Adrenal gland (tissue), 12 donors: ENCODE measurements around the gene C16orf96. TPM values are rescaled to one million over a fixed set of nuclear protein-coding genes. Genes with fewer than 3 reads are reported as not detected.

Experiments used
- DNase-seq, 7 donors: peaks; one replicate each; pipeline ENCODE4 v3.0.0-alpha.2; 2019 to 2020
- H3K27ac ChIP-seq, 5 donors: fragments of 200-600 bp; sonication (generic) in 4 of 5; 1 replicate in 3 of 5; 2 replicates in 2 of 5; pipeline versions ENCODE4 v1.5.1 to v1.8.0; 2016 to 2020; ENCODE audit warnings: mild to moderate bottlenecking in 1 of 5
- H3K27me3 ChIP-seq: fragments of 200-600 bp; 2 replicates; pipeline ENCODE4 v1.8.0; 2021
- H3K36me3 ChIP-seq, 2 donors: fragments of 200-600 bp; replicated peaks in 1 of 2; 1 replicate in 1 of 2; 2 replicates in 1 of 2; pipeline versions ENCODE4 v1.5.1 to v1.8.0; 2018 to 2022
- H3K4me1 ChIP-seq, 2 donors: fragments of 200-600 bp; replicated peaks in 1 of 2; 1 replicate in 1 of 2; 2 replicates in 1 of 2; pipeline versions ENCODE4 v1.5.1 to v1.8.0; 2018 to 2021
- H3K4me3 ChIP-seq, 4 donors: fragments of 200-600 bp; sonication (generic) in 3 of 4; one replicate each; pipeline ENCODE4 v1.5.1; 2016 to 2018
- H3K9me3 ChIP-seq, 3 donors: fragments of 200-600 bp; sonication (generic) in 1 of 3; replicated peaks in 1 of 3; 1 replicate in 2 of 3; 2 replicates in 1 of 3; pipeline versions ENCODE4 v1.5.1 to v1.8.0; 2016 to 2021
- POLR2A ChIP-seq, 2 donors: fragments of 450-650 bp; IDR thresholded peaks; one replicate each; pipeline ENCODE4 v1.6.1; 2017; ENCODE audit warnings: antibody characterized with exemption in 2 of 2, mild to moderate bottlenecking in 2 of 2, moderate library complexity in 1 of 2
- WGBS, 4 donors: extraction: QIAGEN DNeasy Blood & Tissue Kit in 2 of 4; methylation state at CpG; one replicate each; pipeline versions ENCODE4 v1.1.5 to v1.1.7; 2013 to 2017; 5-methylcytosine and 5-hydroxymethylcytosine counted together
- intact Hi-C, 2 donors: fragments of 100-400 bp; cut with DNase I; formaldehyde crosslinking; loops; one replicate each; pipeline versions ENCODE4 v1.14.1 to v1.15.0; 2022 to 2023
- polyA plus RNA-seq, 3 donors: library from polyadenylated mRNA; stranded (reverse); fragments of 200-250 nt in 2 of 3; fragments of 350-450 nt in 1 of 3; fragmentation: Illumina TruSeq in 1 of 3; extraction: RNeasy Lipid Tissue Mini Kit (QIAGEN cat#74804) in 1 of 3; gene quantifications; one replicate each; pipeline ENCODE4 v1.2.3, GENCODE V29; 2013 to 2014
- total RNA-seq, 9 donors: library from RNA; depleted of rRNA in 4 of 9; stranded (reverse); fragments of >200 nt in 4 of 9; fragments of 120-200 nt in 1 of 9; fragmentation: NEBNext Ultra II Directional in 1 of 9; extraction: Animal tissue kit (Norgen Biotek cat#: 25700) in 1 of 9; gene quantifications; one replicate each; pipeline versions ENCODE4 v1.1.0 to v1.2.4, GENCODE V29; 2013 to 2023
- TF ChIP-seq, protein P1 (sequence below), 6 experiments: fragments of 450-650 bp in 4 of 6; fragments of 200-600 bp in 2 of 6; sonication (generic) in 1 of 6; IDR thresholded peaks; 1 replicate in 5 of 6; 2 replicates in 1 of 6; pipeline versions ENCODE4 v1.5.1 to v1.8.0; 2016 to 2021; ENCODE audit warnings: antibody characterized with exemption in 6 of 6, mild to moderate bottlenecking in 2 of 6, moderate library complexity in 1 of 6
- donor health status: healthy with polysubstance abuse.
- donor health status: Bipolar disorder and iron deficiency.
- donor health status: DM: yes; HTN: yes; CAD: no.
- donor health status: DM: no; HTN: no; CAD: no.
- donor health status: DM: no; HTN: no; CAD: no.
- donor health status: DM: yes; HTN: yes; CAD: no.

Gene C16orf96
- total and polyA plus RNA-seq, 12 donors: 0.07 to 0.61 (median 0.28) TPM; not detected in 1

- no peaks in the 10 kb centered on the region for H3K4me1 ChIP-seq
- intact Hi-C loops: no loop called here
- no peak overlapping the region for H3K4me3 ChIP-seq
- no peaks in the 10 kb centered on the region for H3K9me3 ChIP-seq
- no peaks in the 10 kb centered on the region for H3K27me3 ChIP-seq
- no peak overlapping the region for H3K27ac ChIP-seq
- H3K36me3 ChIP-seq: no peaks in the 10 kb centered on the region
- no peak for DNase-seq
- WGBS, 4 donors: 77 to 86% (median 83%) methylated on average over 8 of the region's 8 CpGs
- no peak for TF ChIP-seq POLR2A (IDR thresholded peaks at IDR 0.05)
These were observed 11.7 kb upstream of the C16orf96 start for GRCh38 chr16:4544473-4544872.

- Histone ChIP-seq H3K9me3 (no peaks in the 10 kb centered on the region), H3K4me1 (no peaks in the 10 kb centered on the region), H3K27ac (no peak overlapping the region), H3K4me3 (no peak overlapping the region), H3K36me3 (no peaks in the 10 kb centered on the region), H3K27me3 (no peaks in the 10 kb centered on the region)
- DNase-seq: no peak
- TF ChIP-seq POLR2A (IDR thresholded peaks at IDR 0.05): no peak
- TF ChIP-seq, protein P1, sequence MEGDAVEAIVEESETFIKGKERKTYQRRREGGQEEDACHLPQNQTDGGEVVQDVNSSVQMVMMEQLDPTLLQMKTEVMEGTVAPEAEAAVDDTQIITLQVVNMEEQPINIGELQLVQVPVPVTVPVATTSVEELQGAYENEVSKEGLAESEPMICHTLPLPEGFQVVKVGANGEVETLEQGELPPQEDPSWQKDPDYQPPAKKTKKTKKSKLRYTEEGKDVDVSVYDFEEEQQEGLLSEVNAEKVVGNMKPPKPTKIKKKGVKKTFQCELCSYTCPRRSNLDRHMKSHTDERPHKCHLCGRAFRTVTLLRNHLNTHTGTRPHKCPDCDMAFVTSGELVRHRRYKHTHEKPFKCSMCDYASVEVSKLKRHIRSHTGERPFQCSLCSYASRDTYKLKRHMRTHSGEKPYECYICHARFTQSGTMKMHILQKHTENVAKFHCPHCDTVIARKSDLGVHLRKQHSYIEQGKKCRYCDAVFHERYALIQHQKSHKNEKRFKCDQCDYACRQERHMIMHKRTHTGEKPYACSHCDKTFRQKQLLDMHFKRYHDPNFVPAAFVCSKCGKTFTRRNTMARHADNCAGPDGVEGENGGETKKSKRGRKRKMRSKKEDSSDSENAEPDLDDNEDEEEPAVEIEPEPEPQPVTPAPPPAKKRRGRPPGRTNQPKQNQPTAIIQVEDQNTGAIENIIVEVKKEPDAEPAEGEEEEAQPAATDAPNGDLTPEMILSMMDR (IDR thresholded peaks at IDR 0.05): no peak
- WGBS, 4 donors: 81 to 86% (median 81%) methylated on average over 12 to 13 of the region's 13 CpGs
- intact Hi-C loops: loop anchor here in 1 of 2 donors (5.0 kb wide), 1 partner anchor 41 kb away; no protein-coding TSS in a partner anchor
These were observed 8.0 kb upstream of the C16orf96 start for GRCh38 chr16:4548124-4548523.

- WGBS, 4 donors: 34 to 55% (median 43%) methylated on average over 4 of the region's 4 CpGs
- Histone ChIP-seq H3K9me3 (no peaks in the 10 kb centered on the region), H3K4me3 (no peak overlapping the region), H3K4me1 (no peaks in the 10 kb centered on the region), H3K27ac (no peak overlapping the region), H3K27me3 (no peaks in the 10 kb centered on the region), H3K36me3 (no peaks in the 10 kb centered on the region)
- TF ChIP-seq, protein P1 (IDR thresholded peaks at IDR 0.05): no peak
- no peak for TF ChIP-seq POLR2A (IDR thresholded peaks at IDR 0.05)
- no peak for DNase-seq
- intact Hi-C loops: no loop called here
These were observed 5.5 kb upstream of the C16orf96 start for GRCh38 chr16:4550591-4550990.

GRCh38 chr16:4552541-4552940 is 3.6 kb upstream of the C16orf96 start:
- no peak overlapping the region for H3K4me3 ChIP-seq
- H3K9me3 ChIP-seq: no peaks in the 10 kb centered on the region
- no peak for DNase-seq
- H3K4me1 ChIP-seq: no peaks in the 10 kb centered on the region
- intact Hi-C loops: loop anchor here in 1 of 2 donors (2.0 kb wide), 1 partner anchor 44 kb away; no protein-coding TSS in a partner anchor
- H3K36me3 ChIP-seq: no peaks in the 10 kb centered on the region
- no peak overlapping the region for H3K27ac ChIP-seq
- 56 to 70% (median 64%) methylated on average over 3 of the region's 3 CpGs for WGBS, 4 donors
- TF ChIP-seq POLR2A (IDR thresholded peaks at IDR 0.05): no peak
- TF ChIP-seq, protein P1 (IDR thresholded peaks at IDR 0.05): no peak
- H3K27me3 ChIP-seq: no peaks in the 10 kb centered on the region

- H3K36me3 ChIP-seq: no peaks in the 10 kb centered on the region
- H3K4me1 ChIP-seq: no peaks in the 10 kb centered on the region
- H3K9me3 ChIP-seq: no peaks in the 10 kb centered on the region
- no peak overlapping the region for H3K4me3 ChIP-seq
- H3K27me3 ChIP-seq: no peaks in the 10 kb centered on the region
- intact Hi-C loops: no loop called here
- no peak for DNase-seq
- TF ChIP-seq, protein P1 (IDR thresholded peaks at IDR 0.05): no peak
- no peak for TF ChIP-seq POLR2A (IDR thresholded peaks at IDR 0.05)
- WGBS, 4 donors: 86 to 91% (median 90%) methylated on average over 11 to 14 of the region's 14 CpGs
- no peak overlapping the region for H3K27ac ChIP-seq
These were observed 440 bp downstream of the C16orf96 start for GRCh38 chr16:4556580-4556979.
